GM12878 (cell line): ENCODE measurements around the gene SPDYE1. TPM values are rescaled to one million over a fixed set of nuclear protein-coding genes. Genes with fewer than 3 reads are reported as not detected.
A peak's percentile ranks its signal among the peaks of the same experiment; 100 is the strongest.

Experiments used
- BHLHE40 ChIP-seq, 2 experiments: fragments of 450-650 bp in 1 of 2; IDR thresholded peaks; 2 replicates each; pipeline ENCODE4 v1.6.1; 2011 to 2017; ENCODE audit warnings: low read depth in 2 of 2, borderline replicate concordance in 1 of 2, improper control_type of control experiment in 1 of 2, low read length in 1 of 2, mild to moderate bottlenecking in 1 of 2
- BMI1 ChIP-seq: fragments of 450-650 bp; IDR thresholded peaks from 2 replicates; pipeline ENCODE4 v1.6.1; 2016; ENCODE audit warnings: mild to moderate bottlenecking, moderate library complexity, borderline replicate concordance
- CEBPZ ChIP-seq: fragments of 150-350 bp; IDR thresholded peaks from 2 replicates; pipeline ENCODE4 v1.6.1; 2016; ENCODE audit warnings: low read depth, low read length
- FOXK2 ChIP-seq: fragments of 450-650 bp; IDR thresholded peaks from 2 replicates; pipeline ENCODE4 v1.6.1; 2017; ENCODE audit warnings: mild to moderate bottlenecking, moderate library complexity
- KAT2A ChIP-seq: conservative IDR thresholded peaks from 2 replicates; pipeline ENCODE4 v1.6.1; 2011; ENCODE audit warnings: low read depth, low read length; ENCODE audit not compliant: control insufficient read depth
- POLR2AphosphoS5 ChIP-seq: IDR thresholded peaks from 2 replicates; pipeline ENCODE4 v1.6.1; 2011; ENCODE audit warnings: mild to moderate bottlenecking, low read length, inconsistent platforms
- REST ChIP-seq: IDR thresholded peaks from 2 replicates; pipeline ENCODE4 v1.6.1; 2012; ENCODE audit warnings: mild to moderate bottlenecking, low read depth, low read length
- RUNX3 ChIP-seq: IDR thresholded peaks from 2 replicates; pipeline ENCODE4 v1.6.1; 2012; ENCODE audit warnings: low read length, inconsistent platforms
- TBL1XR1 ChIP-seq: IDR thresholded peaks from 2 replicates; pipeline ENCODE4 v1.6.1; 2012; ENCODE audit warnings: low read depth, low read length, improper control_type of control experiment
- TCF3 ChIP-seq: IDR thresholded peaks from 2 replicates; pipeline ENCODE4 v1.6.1; 2012; ENCODE audit warnings: low read depth, mild to moderate bottlenecking, low read length, borderline replicate concordance; ENCODE audit not compliant: insufficient read depth
- YBX1 ChIP-seq: fragments of 450-650 bp; IDR thresholded peaks from 2 replicates; pipeline ENCODE4 v1.6.1; 2016; ENCODE audit warnings: antibody characterized with exemption
- ZBED1 ChIP-seq: IDR thresholded peaks from 2 replicates; pipeline ENCODE4 v1.6.1; 2016; ENCODE audit warnings: borderline replicate concordance
- ZBTB33 ChIP-seq: fragments of 450-650 bp; IDR thresholded peaks from 2 replicates; pipeline ENCODE4 v1.6.1; 2017; ENCODE audit warnings: mild to moderate bottlenecking
- ZNF207 ChIP-seq: fragments of 450-650 bp; IDR thresholded peaks from 2 replicates; pipeline ENCODE4 v1.6.1; 2014; ENCODE audit warnings: antibody characterized with exemption, mild to moderate bottlenecking, borderline replicate concordance
- ZNF24 ChIP-seq: fragments of 450-650 bp; IDR thresholded peaks from 2 replicates; pipeline ENCODE4 v1.6.1; 2017; ENCODE audit warnings: antibody characterized with exemption, mild to moderate bottlenecking
- ZNF687 ChIP-seq: fragments of 450-650 bp; IDR thresholded peaks from 2 replicates; pipeline ENCODE4 v1.6.1; 2017; ENCODE audit warnings: mild to moderate bottlenecking, moderate library complexity
- polyA plus RNA-seq, 11 experiments: library from polyadenylated mRNA; depleted of rRNA in 4 of 11; unstranded in 6 of 11; stranded (reverse) in 5 of 11; fragments of >200 nt; fragmentation: Nextera tagmentation in 4 of 11; fragmentation: Illumina TruSeq in 1 of 11; extraction: Ambion mirVana in 4 of 11; extraction: Trizol in 1 of 11; gene quantifications; 1 replicate in 1 of 11; 2 replicates in 10 of 11; pipeline versions ENCODE4 v1.2.1 to v1.2.3, GENCODE V29; 2011 to 2016; ENCODE audit warnings: inconsistent platforms in 2 of 11, missing spikeins in 2 of 11, low read depth in 1 of 11
- total RNA-seq, 4 experiments: library from RNA; depleted of rRNA in 3 of 4; stranded (reverse); fragments of >200 nt in 3 of 4; fragmentation: Illumina TruSeq in 1 of 4; extraction: Trizol in 1 of 4; gene quantifications; 2 replicates each; pipeline versions ENCODE4 v1.2.1 to v1.2.3, GENCODE V29; 2013 to 2021

The SPDYE1 gene
- total and polyA plus RNA-seq, 10 of the 15 experiments (the other 5 are each of a cell fraction or from before 2014, with no cell fraction given), result 0.04 to 1.3 (median 0.07) TPM; not detected in 3

- no peak for TF ChIP-seq CEBPZ
- TF ChIP-seq BHLHE40 (IDR thresholded peaks at IDR 0.05; ENCODE audit: borderline replicate concordance in 1 of 2, low read depth in 2 of 2, low read length in 1 of 2), result peak in 1 of 2 experiments; percentile 31; a peak in 1 of 4 replicates
- no peak for TF ChIP-seq FOXK2
- TF ChIP-seq POLR2AphosphoS5, result peak; percentile 89
- no peak for TF ChIP-seq KAT2A
- no peak for TF ChIP-seq ZBTB33
- peak; percentile 71 for TF ChIP-seq RUNX3
- 0 out of 2 replicates have a peak, but pooled peaks have one; percentile 61 for TF ChIP-seq ZNF207
- TF ChIP-seq ZNF24, result no peak
- peak; percentile 82 for TF ChIP-seq TCF3
- TF ChIP-seq BMI1, result no peak
- no peak for TF ChIP-seq REST
- peak; percentile 61; the same call in 1 of the 2 replicates for TF ChIP-seq ZNF687
- TF ChIP-seq YBX1, result no peak
- TF ChIP-seq TBL1XR1, result peak; percentile 67; the same call in 1 of the 2 replicates
- no peak for TF ChIP-seq ZBED1
Observed at GRCh38 chr7:44044315-44045225, 46.9 kb downstream of the SPDYE1 start, which contains the start of gene DBNL (continued).
